ENCODE results near the gene ZNF665. TPM values are rescaled to one million over a fixed set of nuclear protein-coding genes. Genes with fewer than 3 reads are reported as not detected.
"Not testable (repeated sequence)": the region's sequence is repeated elsewhere in the genome, so short reads cannot be mapped to it uniquely, and the experiment has no call there.

ZNF665 gene
- total and polyA plus RNA-seq, 2 donors (not counting 3 experiments of a cell fraction or from before 2014, with no cell fraction given): 1.3 to 2.1 TPM

GRCh38 chr19:53212703-53213320, 19.7 kb upstream of the ZNF665 start:
- Histone ChIP-seq H3K27me3 (ENCODE audit: control insufficient read depth in 2 of 2, insufficient read depth in 2 of 2, low read length in 2 of 2) (no peaks in the 10 kb centered on the region), H3K4me1 (ENCODE audit: control insufficient read depth, extremely low read depth, insufficient read depth, low read length) (no peaks in the 10 kb centered on the region), H3K9me3 (replicated peaks; ENCODE audit: control insufficient read depth, insufficient read depth, low read length) (peaks cover 36% of the 10 kb centered on the region), H3K27ac (ENCODE audit: insufficient read depth, low read depth, low read length) (no peak overlapping the region), H3K4me2 (ENCODE audit: insufficient read depth, low read length) (no peak overlapping the region), H3K79me2 (ENCODE audit: control insufficient read depth, insufficient read depth, low read length) (no peaks in the 10 kb centered on the region), H2AFZ (ENCODE audit: low read depth, low read length) (no peak overlapping the region), H3K9ac (replicated peaks; ENCODE audit: extremely low read depth, insufficient read depth, low read length) (no peak overlapping the region), H3K36me3 (ENCODE audit: control insufficient read depth in 2 of 2, extremely low read depth in 1 of 2, insufficient read depth in 2 of 2, low read length in 2 of 2) (peaks cover 0 to 3% of the 10 kb centered on the region in 2 experiments), H4K20me1 (replicated peaks; ENCODE audit: control insufficient read depth, extremely low read depth, insufficient read depth, low read length) (no peaks in the 10 kb centered on the region), H3K4me3 (replicated peaks in 1 of 3; ENCODE audit: insufficient read depth in 1 of 3, low read depth in 1 of 3, low read length in 3 of 3) (no peak overlapping the region), H3K9me1 (replicated peaks; ENCODE audit: control insufficient read depth, extremely low read depth, insufficient read depth, low read length) (no peaks in the 10 kb centered on the region)
- no peak for FAIRE-seq
- ChIA-PET POLR2A (no interaction called here), CTCF (no interaction called here)
- no peak for DNase-seq (ENCODE audit: low read depth, low spot score)
- dilution Hi-C loops (cut with MboI; ENCODE audit: extremely low pct_ligation_motif_present, low sequenced_read_pairs) (no loop called here), intact Hi-C loops (cut with micrococcal nuclease) (no loop called here)
- BruUV-seq (replicated peaks): no TSS peak
- TF ChIP-seq POLR2A (IDR thresholded peaks at IDR 0.05; ENCODE audit: low read depth, low read length) (no peak), POLR2AphosphoS5 (IDR thresholded peaks at IDR 0.05; ENCODE audit: insufficient read depth, low read depth, low read length) (no peak), MYC (IDR thresholded peaks at IDR 0.05; ENCODE audit: low read depth, low read length) (no peak), GATA2 (IDR thresholded peaks at IDR 0.05; ENCODE audit: insufficient read depth, insufficient read length, low read depth, low read length) (no peak), CTCF (IDR thresholded peaks at IDR 0.05; ENCODE audit: extremely low read depth in 1 of 2, insufficient read depth in 1 of 2, low read depth in 1 of 2, low read length in 2 of 2) (no peak), JUN (IDR thresholded peaks at IDR 0.05; ENCODE audit: borderline replicate concordance, insufficient read depth, insufficient read length, low read depth) (no peak), EZH2 (IDR thresholded peaks at IDR 0.05; ENCODE audit: borderline replicate concordance, low read depth, low read length, severe bottlenecking) (no peak), FOS (IDR thresholded peaks at IDR 0.05; ENCODE audit: borderline replicate concordance, insufficient read depth, low read length) (no peak)
- TF ChIP-seq, protein P1, sequence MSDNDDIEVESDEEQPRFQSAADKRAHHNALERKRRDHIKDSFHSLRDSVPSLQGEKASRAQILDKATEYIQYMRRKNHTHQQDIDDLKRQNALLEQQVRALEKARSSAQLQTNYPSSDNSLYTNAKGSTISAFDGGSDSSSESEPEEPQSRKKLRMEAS (IDR thresholded peaks at IDR 0.05; ENCODE audit: insufficient read depth, insufficient read length): no peak

- H3K4me1 ChIP-seq (ENCODE audit: control insufficient read depth, extremely low read depth, insufficient read depth, low read length); H2AFZ ChIP-seq (ENCODE audit: low read depth, low read length); H3K79me2 ChIP-seq (ENCODE audit: control insufficient read depth, insufficient read depth, low read length); H3K27me3 ChIP-seq (ENCODE audit: control insufficient read depth in 2 of 2, insufficient read depth in 2 of 2, low read length in 2 of 2); H3K27ac ChIP-seq (ENCODE audit: insufficient read depth, low read depth, low read length); FAIRE-seq; H4K20me1 ChIP-seq (replicated peaks; ENCODE audit: control insufficient read depth, extremely low read depth, insufficient read depth, low read length); H3K36me3 ChIP-seq (ENCODE audit: control insufficient read depth in 2 of 2, extremely low read depth in 1 of 2, insufficient read depth in 2 of 2, low read length in 2 of 2); H3K9me1 ChIP-seq (replicated peaks; ENCODE audit: control insufficient read depth, extremely low read depth, insufficient read depth, low read length); BruUV-seq (replicated peaks); H3K4me3 ChIP-seq (replicated peaks in 1 of 3; ENCODE audit: insufficient read depth in 1 of 3, low read depth in 1 of 3, low read length in 3 of 3); dilution Hi-C loops (cut with MboI; ENCODE audit: extremely low pct_ligation_motif_present, low sequenced_read_pairs); DNase-seq (ENCODE audit: low read depth, low spot score); POLR2A ChIA-PET; CTCF ChIA-PET; H3K4me2 ChIP-seq (ENCODE audit: insufficient read depth, low read length); intact Hi-C loops (cut with micrococcal nuclease); H3K9ac ChIP-seq (replicated peaks; ENCODE audit: extremely low read depth, insufficient read depth, low read length): not testable (repeated sequence)
- peaks cover 36% of the 10 kb centered on the region for H3K9me3 ChIP-seq (replicated peaks; ENCODE audit: control insufficient read depth, insufficient read depth, low read length)
Measured at GRCh38 chr19:53211554-53211953, 18.4 kb upstream of the ZNF665 start.

All from endothelial cell of umbilical vein (primary cell).